Suppressor macrophage (primary cell): Measurements from ENCODE around the gene ARRDC4.

Experiments
- DNase-seq, 4 experiments: peaks; one replicate each; pipeline ENCODE4 v3.0.0-alpha.2; 2020 to 2022
- total RNA-seq, 17 experiments: gene quantifications; one replicate each; lab custom pipeline; 2026; ENCODE audit warnings: mixed read lengths in 6 of 17, inconsistent platforms in 3 of 17; lab: John Stamatoyannopoulos, UW

The ARRDC4 gene
- total RNA-seq: 15.8 to 74.0 (median 50.9) reads per million in 17 experiments

GRCh38 chr15:97960364-97961066 lies at the start of gene ARRDC4:
ARRDC4 (plus strand) TSS chr15:97960703; CDS start chr15:97960862, 159 bp downstream.
- peak; percentile 100 for DNase-seq

GRCh38 chr15:97914711-97915110 lies 45.8 kb upstream of the ARRDC4 start:
- DNase-seq: no peak

GRCh38 chr15:97915261-97915660 lies 45.2 kb upstream of the ARRDC4 start:
- DNase-seq: no peak

GRCh38 chr15:97921296-97921865 lies 39.1 kb upstream of the ARRDC4 start:
- DNase-seq: no peak

- DNase-seq: no peak
These were observed 30.9 kb upstream of the ARRDC4 start for GRCh38 chr15:97929456-97930229.

- DNase-seq: no peak
These were observed 30.3 kb upstream of the ARRDC4 start for GRCh38 chr15:97930230-97930629.

GRCh38 chr15:97931314-97931713 lies 29.2 kb upstream of the ARRDC4 start:
- no peak for DNase-seq

- DNase-seq: no peak
These were observed 26.9 kb upstream of the ARRDC4 start for GRCh38 chr15:97933589-97933988.

GRCh38 chr15:97940993-97941392 lies 19.5 kb upstream of the ARRDC4 start:
- DNase-seq: no peak

GRCh38 chr15:97941572-97941971 lies 18.9 kb upstream of the ARRDC4 start:
- DNase-seq: no peak

- DNase-seq: no peak
These were observed 15.8 kb upstream of the ARRDC4 start for GRCh38 chr15:97944724-97945123.

GRCh38 chr15:97947465-97948260 lies 12.8 kb upstream of the ARRDC4 start:
- DNase-seq: peak; percentile 9 to 32 (median 24)

- no peak for DNase-seq
These were observed 7.2 kb upstream of the ARRDC4 start for GRCh38 chr15:97953254-97953653.

GRCh38 chr15:97953748-97954147 lies 6.8 kb upstream of the ARRDC4 start:
- no peak for DNase-seq

- DNase-seq: no peak
These were observed 5.5 kb upstream of the ARRDC4 start for GRCh38 chr15:97955035-97955434.

GRCh38 chr15:97955529-97955928 lies 5.0 kb upstream of the ARRDC4 start:
- DNase-seq: no peak

- peak in 2 of 4 experiments; percentile 3 to 11 for DNase-seq
These were observed 659 bp upstream of the ARRDC4 start for GRCh38 chr15:97959724-97960363.

GRCh38 chr15:97961067-97961954 lies 808 bp downstream of the ARRDC4 start:
- DNase-seq: peak; percentile 38 to 69 (median 65)

GRCh38 chr15:97962263-97962662 lies 1.8 kb downstream of the ARRDC4 start:
- DNase-seq: no peak

- no peak for DNase-seq
These were observed 3.3 kb downstream of the ARRDC4 start for GRCh38 chr15:97963779-97964178.

- no peak for DNase-seq
These were observed 5.7 kb downstream of the ARRDC4 start for GRCh38 chr15:97966246-97966645.
